PC-9 (cell line): ENCODE data around the gene RPP25. TPM values are rescaled to one million over a fixed set of nuclear protein-coding genes. Genes with fewer than 3 reads are reported as not detected.
A peak's percentile ranks its signal among the peaks of the same experiment; 100 is the strongest.

Source experiments
- BruUV-seq: library from RNA; stranded (reverse); fragments of 400-500 nt; replicated peaks from 2 replicates; lab custom pipeline; 2021; lab: Mats Ljungman, UMichigan
- CTCF ChIA-PET: fragments of 300-600 bp; sonication (Branson Sonifier 250); formaldehyde crosslinking; loops from one replicate; lab custom pipeline; 2022; ENCODE audit warnings: antibody characterized with exemption; lab: Charles Lee
- POLR2A ChIA-PET: fragments of 300-600 bp; sonication (Branson Sonifier 250); formaldehyde crosslinking; loops from one replicate; lab custom pipeline; 2022; ENCODE audit warnings: antibody characterized with exemption; ENCODE audit not compliant: unreplicated experiment; lab: Charles Lee
- DNase-seq, 2 experiments: peaks; one replicate each; pipeline versions ENCODE4 v3.0.0 to v3.0.0-alpha.2; 2015 to 2022; ENCODE audit warnings: mixed read lengths in 1 of 2
- H2AFZ ChIP-seq: fragments of 200-600 bp; sonication (generic); 2 replicates; pipeline ENCODE4 v1.8.1; 2017; ENCODE audit warnings: antibody characterized with exemption
- H3F3A ChIP-seq: fragments of 200-600 bp; sonication (generic); 2 replicates; pipeline ENCODE4 v1.8.1; 2017; ENCODE audit warnings: antibody characterized with exemption, mild to moderate bottlenecking, low read depth; ENCODE audit not compliant: insufficient read depth
- H3K27ac ChIP-seq: fragments of 200-600 bp; sonication (generic); 2 replicates; pipeline ENCODE4 v1.6.1; 2016; ENCODE audit warnings: mixed run types
- H3K27me3 ChIP-seq: fragments of 200-600 bp; sonication (generic); 2 replicates; pipeline ENCODE4 v1.6.1; 2016; ENCODE audit warnings: low read depth, mixed run types; ENCODE audit not compliant: insufficient read depth
- H3K36me3 ChIP-seq: fragments of 200-600 bp; sonication (generic); 2 replicates; pipeline ENCODE4 v1.6.1; 2016; ENCODE audit warnings: low read depth, mixed run types
- H3K4me1 ChIP-seq: fragments of 200-600 bp; sonication (generic); replicated peaks from 2 replicates; pipeline ENCODE4 v1.6.1; 2016; ENCODE audit warnings: mixed run types; ENCODE audit not compliant: insufficient read depth
- H3K4me2 ChIP-seq: fragments of 200-600 bp; sonication (generic); 2 replicates; pipeline ENCODE4 v1.6.1; 2017; ENCODE audit warnings: mixed run types
- H3K4me3 ChIP-seq: fragments of 200-600 bp; sonication (generic); 2 replicates; pipeline ENCODE4 v1.6.1; 2016; ENCODE audit warnings: mixed run types
- H3K79me2 ChIP-seq: fragments of 200-600 bp; sonication (generic); 2 replicates; pipeline ENCODE4 v1.6.1; 2017; ENCODE audit warnings: low read depth, mixed run types
- H3K9me2 ChIP-seq: fragments of 200-600 bp; sonication (generic); 2 replicates; pipeline ENCODE4 v1.8.1; 2017; ENCODE audit warnings: mild to moderate bottlenecking; ENCODE audit not compliant: insufficient read depth
- H3K9me3 ChIP-seq: fragments of 200-600 bp; sonication (generic); 2 replicates; pipeline ENCODE4 v1.8.1; 2016; ENCODE audit warnings: low read depth; ENCODE audit not compliant: insufficient read depth
- H4K20me1 ChIP-seq: fragments of 200-600 bp; sonication (generic); 2 replicates; pipeline ENCODE4 v1.8.1; 2017; ENCODE audit not compliant: insufficient read depth
- EZH2 ChIP-seq: fragments of 200-600 bp; sonication (generic); IDR thresholded peaks from 2 replicates; pipeline ENCODE4 v1.8.0; 2017; ENCODE audit warnings: antibody characterized with exemption, low read depth
- intact Hi-C: fragments of 100-400 bp; cut with micrococcal nuclease; formaldehyde crosslinking; loops from one replicate; pipeline ENCODE4 v1.10.0; 2022; ENCODE audit not compliant: unreplicated experiment
- total RNA-seq: library from RNA; stranded (reverse); gene quantifications from 2 replicates; pipeline ENCODE4 v1.2.3, GENCODE V29; 2021
- TF ChIP-seq, protein P1 (sequence below): fragments of 200-600 bp; sonication (generic); conservative IDR thresholded peaks from 2 replicates; pipeline ENCODE4 v1.6.1; 2017; ENCODE audit warnings: mixed run types, antibody characterized with exemption, mild to moderate bottlenecking, moderate library complexity

The RPP25 gene
- total RNA-seq, 1 experiment from 2014 or later: 14.9 TPM

DNA sequence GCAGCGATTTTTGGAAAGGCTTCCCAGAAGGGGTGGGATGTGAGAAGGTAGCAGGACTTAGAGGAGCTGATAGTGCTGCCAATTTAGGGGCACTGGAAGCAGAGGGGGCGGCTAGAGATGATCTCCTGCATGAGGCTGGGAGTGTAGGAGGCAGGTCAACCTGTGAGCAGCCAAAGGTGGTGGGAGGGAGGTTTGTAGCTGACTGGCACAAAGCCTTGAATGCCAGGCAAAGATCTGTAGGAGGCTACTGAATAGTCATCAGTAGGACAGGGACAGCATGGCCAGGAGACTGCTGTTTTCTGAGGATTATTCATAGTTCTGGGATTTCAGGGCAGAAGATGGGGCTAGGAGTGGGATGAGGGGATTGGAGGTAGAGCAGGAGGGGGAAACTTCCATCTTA, 41.0 kb upstream of the RPP25 start:
- Histone ChIP-seq H3K4me1 (peaks cover 8% of the 10 kb centered on the region), H4K20me1 (no peaks in the 10 kb centered on the region), H3F3A (no peaks in the 10 kb centered on the region), H3K27ac (no peak overlapping the region), H3K9me2 (no peaks in the 10 kb centered on the region), H3K9me3 (no peaks in the 10 kb centered on the region), H2AFZ (no peak overlapping the region), H3K27me3 (peaks cover 4% of the 10 kb centered on the region; the same call in 1 of the 2 replicates), H3K79me2 (peaks cover 10% of the 10 kb centered on the region), H3K36me3 (no peaks in the 10 kb centered on the region), H3K4me3 (no peak overlapping the region), H3K4me2 (no peak overlapping the region)
- intact Hi-C loops: no loop called here
- DNase-seq: no peak
- POLR2A ChIA-PET: no interaction called here
- CTCF ChIA-PET: no interaction called here
- BruUV-seq: no TSS peak
- TF ChIP-seq, protein P1, sequence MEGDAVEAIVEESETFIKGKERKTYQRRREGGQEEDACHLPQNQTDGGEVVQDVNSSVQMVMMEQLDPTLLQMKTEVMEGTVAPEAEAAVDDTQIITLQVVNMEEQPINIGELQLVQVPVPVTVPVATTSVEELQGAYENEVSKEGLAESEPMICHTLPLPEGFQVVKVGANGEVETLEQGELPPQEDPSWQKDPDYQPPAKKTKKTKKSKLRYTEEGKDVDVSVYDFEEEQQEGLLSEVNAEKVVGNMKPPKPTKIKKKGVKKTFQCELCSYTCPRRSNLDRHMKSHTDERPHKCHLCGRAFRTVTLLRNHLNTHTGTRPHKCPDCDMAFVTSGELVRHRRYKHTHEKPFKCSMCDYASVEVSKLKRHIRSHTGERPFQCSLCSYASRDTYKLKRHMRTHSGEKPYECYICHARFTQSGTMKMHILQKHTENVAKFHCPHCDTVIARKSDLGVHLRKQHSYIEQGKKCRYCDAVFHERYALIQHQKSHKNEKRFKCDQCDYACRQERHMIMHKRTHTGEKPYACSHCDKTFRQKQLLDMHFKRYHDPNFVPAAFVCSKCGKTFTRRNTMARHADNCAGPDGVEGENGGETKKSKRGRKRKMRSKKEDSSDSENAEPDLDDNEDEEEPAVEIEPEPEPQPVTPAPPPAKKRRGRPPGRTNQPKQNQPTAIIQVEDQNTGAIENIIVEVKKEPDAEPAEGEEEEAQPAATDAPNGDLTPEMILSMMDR: no peak
- TF ChIP-seq EZH2: no peak

DNA sequence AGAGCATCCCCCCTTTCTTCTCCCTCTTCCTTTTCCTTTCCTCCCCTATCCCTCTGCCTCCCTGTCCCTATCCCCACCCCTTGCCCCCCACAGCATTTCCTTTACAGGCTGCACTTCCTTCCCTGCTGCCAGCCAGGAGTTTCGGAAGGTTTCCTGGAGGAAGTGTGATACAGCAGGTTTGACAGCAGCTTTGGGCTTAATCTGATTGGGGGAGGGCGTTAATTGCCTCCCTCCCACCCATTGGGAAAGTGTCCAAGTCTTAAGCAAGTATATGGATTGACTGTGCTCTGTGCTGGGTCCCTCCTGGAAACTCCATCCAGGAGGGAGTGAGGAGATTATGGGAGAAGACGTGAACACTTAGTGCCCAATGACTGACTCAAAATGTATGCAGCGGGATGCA, 40.6 kb upstream of the RPP25 start:
- Histone ChIP-seq H3K27me3 (peaks cover 8% of the 10 kb centered on the region; the same call in 1 of the 2 replicates), H3K4me3 (no peak overlapping the region), H2AFZ (no peak overlapping the region), H3K79me2 (peaks cover 10% of the 10 kb centered on the region), H4K20me1 (no peaks in the 10 kb centered on the region), H3K9me2 (no peaks in the 10 kb centered on the region), H3K36me3 (no peaks in the 10 kb centered on the region), H3F3A (no peaks in the 10 kb centered on the region), H3K4me2 (no peak overlapping the region), H3K27ac (no peak overlapping the region), H3K4me1 (peaks cover 8% of the 10 kb centered on the region), H3K9me3 (no peaks in the 10 kb centered on the region)
- no peak for DNase-seq
- TF ChIP-seq, protein P1: no peak
- TF ChIP-seq EZH2: no peak
- POLR2A ChIA-PET: no interaction called here
- no TSS peak for BruUV-seq
- intact Hi-C loops: no loop called here
- CTCF ChIA-PET: no interaction called here

DNA sequence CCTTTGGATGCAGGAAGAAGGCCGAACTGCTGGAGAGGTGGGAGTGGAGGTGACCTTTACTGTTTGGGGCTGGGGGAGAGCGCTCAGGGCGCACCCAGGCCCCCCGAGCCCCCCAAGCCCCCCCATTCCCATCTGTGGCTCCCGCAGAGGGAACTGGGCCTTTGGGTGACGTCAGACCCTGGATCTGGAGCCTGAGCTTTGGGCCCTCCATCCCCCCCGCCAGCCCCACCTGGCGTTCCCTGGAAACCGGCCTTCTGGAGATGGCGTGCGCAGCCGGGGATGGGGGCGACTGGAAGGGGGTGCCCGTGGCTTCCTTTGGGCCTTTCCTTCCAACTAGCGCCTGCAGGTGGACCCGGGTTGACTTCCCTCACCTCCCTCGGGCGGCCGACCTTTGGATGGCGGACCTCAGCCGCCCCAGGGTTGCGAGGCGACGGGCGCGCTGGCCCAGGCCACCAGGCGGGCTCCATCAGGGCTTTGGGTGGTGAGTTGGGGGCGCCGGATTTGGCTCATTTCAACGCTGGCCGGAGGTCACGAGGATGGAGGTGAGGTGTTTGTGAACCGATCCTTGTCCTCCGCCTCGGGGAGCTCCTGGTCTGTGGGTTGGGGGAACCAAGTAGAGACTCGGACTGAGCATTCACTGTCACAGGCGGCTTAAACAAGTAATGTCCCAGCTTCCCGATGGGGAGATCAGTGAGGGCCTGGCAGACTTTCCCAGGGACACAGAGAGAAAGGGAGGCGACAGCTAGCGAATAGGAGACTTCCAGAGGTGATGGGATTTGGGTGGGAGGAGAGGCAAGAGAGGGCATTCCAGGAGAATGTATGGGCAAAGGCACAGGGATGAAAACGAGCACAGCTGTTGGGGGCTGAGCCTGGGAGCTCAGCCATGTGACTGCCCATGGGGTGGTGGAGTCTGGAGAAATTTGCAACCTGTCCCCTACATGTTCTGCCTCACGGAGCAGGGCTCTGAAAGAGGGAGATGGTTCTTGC, 39.5 kb upstream of the RPP25 start:
- Histone ChIP-seq H3K9me3 (no peaks in the 10 kb centered on the region), H3K4me1 (peaks cover 8% of the 10 kb centered on the region), H3K27me3 (peaks cover 18% of the 10 kb centered on the region), H3K27ac (no peak overlapping the region), H3F3A (no peaks in the 10 kb centered on the region), H3K79me2 (peaks cover 10% of the 10 kb centered on the region), H3K9me2 (no peaks in the 10 kb centered on the region), H3K36me3 (no peaks in the 10 kb centered on the region), H2AFZ (peak overlapping the region; percentile 90), H3K4me3 (peak overlapping the region; percentile 99), H3K4me2 (peak overlapping the region; percentile 95), H4K20me1 (no peaks in the 10 kb centered on the region)
- TF ChIP-seq EZH2: no peak
- TF ChIP-seq, protein P1: no peak
- TSS peak; percentile 24 for BruUV-seq
- POLR2A ChIA-PET: interaction anchor here (0.6 to 0.9 kb wide), 2 partner anchors 27 to 634 kb away, joined by 3 to 4 read pairs; partner anchors contain the start of gene PPCDC
- intact Hi-C loops: no loop called here
- CTCF ChIA-PET: no interaction called here
- DNase-seq: no peak
